ENCODE results near the gene GARNL3. TPM values are rescaled to one million over a fixed set of nuclear protein-coding genes. Genes with fewer than 3 reads are reported as not detected.

GARNL3 gene
- total RNA-seq, 4 donors from 2014 or later: 4.7 to 29.3 (median 11.3) TPM

DNA sequence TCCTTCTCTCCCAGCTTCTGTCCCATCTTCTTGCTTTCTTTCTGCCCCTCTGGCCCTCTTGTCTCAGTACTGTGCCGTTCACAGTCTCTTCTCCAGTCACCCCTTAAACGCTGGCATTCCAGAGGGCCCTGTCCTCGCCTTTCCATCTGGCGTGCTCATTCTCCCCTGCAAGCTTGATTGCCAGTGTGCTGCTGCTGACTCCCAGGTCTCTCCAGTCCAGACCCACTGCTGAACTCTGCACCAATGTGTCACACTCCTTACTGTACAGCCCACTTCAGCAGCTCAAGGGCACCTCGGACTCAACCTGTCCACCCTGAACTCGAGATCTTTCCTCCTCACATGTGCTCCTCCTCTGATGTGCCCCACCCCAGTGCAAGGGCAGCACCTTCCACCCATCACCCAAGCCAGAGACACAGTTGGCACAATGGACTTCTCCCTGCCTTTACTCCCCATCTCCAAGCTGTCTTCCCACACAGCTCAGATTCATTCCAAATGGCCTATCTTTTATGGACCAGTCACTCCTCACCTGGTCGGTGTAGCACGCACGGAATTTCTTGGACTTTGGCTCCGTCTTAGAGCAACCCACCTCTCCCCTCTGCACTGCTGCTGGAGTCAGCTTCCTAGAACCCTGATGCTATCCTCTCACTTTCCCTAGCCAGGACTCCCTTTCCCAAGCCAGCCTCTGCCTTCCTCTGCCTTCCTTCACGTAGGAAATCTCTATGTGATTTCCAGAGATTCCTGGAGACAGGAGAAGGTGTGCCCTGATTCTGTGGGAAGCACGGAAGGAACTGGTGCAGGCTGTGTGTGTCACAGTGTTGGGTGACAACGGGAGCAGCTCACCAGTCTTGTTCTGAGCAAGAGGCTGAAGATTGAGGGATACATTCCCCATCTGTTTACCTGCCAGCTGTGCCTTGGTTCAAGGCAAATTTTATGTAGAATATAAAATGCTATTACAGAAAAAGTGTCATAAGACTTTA is 106.4 kb downstream of the GARNL3 start:
- no peak for ATAC-seq
- TF ChIP-seq POLR2AphosphoS5 (IDR thresholded peaks at IDR 0.05) (no peak), EP300 (IDR thresholded peaks at IDR 0.05) (no peak), POLR2A (IDR thresholded peaks at IDR 0.05) (no peak)
- TF ChIP-seq, protein P1, sequence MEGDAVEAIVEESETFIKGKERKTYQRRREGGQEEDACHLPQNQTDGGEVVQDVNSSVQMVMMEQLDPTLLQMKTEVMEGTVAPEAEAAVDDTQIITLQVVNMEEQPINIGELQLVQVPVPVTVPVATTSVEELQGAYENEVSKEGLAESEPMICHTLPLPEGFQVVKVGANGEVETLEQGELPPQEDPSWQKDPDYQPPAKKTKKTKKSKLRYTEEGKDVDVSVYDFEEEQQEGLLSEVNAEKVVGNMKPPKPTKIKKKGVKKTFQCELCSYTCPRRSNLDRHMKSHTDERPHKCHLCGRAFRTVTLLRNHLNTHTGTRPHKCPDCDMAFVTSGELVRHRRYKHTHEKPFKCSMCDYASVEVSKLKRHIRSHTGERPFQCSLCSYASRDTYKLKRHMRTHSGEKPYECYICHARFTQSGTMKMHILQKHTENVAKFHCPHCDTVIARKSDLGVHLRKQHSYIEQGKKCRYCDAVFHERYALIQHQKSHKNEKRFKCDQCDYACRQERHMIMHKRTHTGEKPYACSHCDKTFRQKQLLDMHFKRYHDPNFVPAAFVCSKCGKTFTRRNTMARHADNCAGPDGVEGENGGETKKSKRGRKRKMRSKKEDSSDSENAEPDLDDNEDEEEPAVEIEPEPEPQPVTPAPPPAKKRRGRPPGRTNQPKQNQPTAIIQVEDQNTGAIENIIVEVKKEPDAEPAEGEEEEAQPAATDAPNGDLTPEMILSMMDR (IDR thresholded peaks at IDR 0.05): no peak
- H3K4me3 ChIP-seq: no peak overlapping the region
- H3K36me3 ChIP-seq: peaks cover 0 to 29% of the 10 kb centered on the region in 2 donors
- no peak overlapping the region for H3K27ac ChIP-seq
- H3K9me3 ChIP-seq: no peaks in the 10 kb centered on the region
- no peaks in the 10 kb centered on the region for H3K4me1 ChIP-seq
- H3K27me3 ChIP-seq: no peaks in the 10 kb centered on the region
- 68 to 82% methylated on average over 5 to 13 of the region's 13 CpGs for WGBS, 2 donors (ENCODE audit: low coverage in 1 of 2)

DNA sequence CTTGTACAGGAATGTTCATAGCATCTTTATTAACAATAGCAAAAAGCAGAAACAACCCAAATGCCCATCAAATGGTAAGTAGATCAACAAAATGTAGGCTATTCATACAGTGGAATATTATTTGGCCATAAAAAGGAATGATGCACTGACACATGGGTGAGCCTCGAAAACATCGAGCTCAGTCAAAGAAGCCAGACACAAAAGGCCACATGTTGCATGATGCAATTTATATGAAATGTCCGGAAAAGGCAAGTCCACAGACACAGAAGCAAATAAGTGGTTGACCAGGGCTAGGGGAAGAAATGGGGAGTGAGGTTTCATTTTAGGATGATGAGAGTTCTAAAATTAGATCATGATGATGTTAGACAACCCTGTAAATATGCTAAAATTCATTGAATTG is 115.9 kb downstream of the GARNL3 start:
- 90 to 92% methylated on average over 3 of the region's 3 CpGs for WGBS, 2 donors (ENCODE audit: low coverage in 1 of 2)
- no peak for ATAC-seq

DNA sequence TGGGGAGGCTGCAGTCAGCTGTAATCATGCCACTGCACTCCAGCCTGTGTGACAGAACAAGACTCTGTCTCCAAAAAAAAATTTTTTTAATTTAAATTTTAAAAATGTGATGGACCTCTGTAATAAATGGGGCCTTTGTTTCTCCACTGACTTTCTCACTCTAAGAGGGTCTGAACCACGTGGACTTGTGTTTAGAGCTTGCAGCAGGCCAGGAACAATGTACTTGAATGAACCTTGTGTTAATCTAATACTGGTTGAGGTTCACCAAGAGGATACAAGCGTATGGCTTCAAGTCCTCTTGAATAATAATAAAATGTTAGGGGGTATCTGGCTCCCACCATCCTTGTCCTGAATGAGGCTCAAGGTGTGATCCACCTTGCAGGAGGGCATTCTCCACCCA is 118.0 kb downstream of the GARNL3 start:
- WGBS, 2 donors (ENCODE audit: low coverage in 1 of 2): 60 to 74% methylated on average over 1 to 2 of the region's 2 CpGs
- no peak for ATAC-seq
- Histone ChIP-seq H3K4me3 (no peak overlapping the region), H3K27ac (no peak overlapping the region), H3K9me3 (peaks cover 0 to 6% (median 0%) of the 10 kb centered on the region in 3 donors), H3K4me1 (no peaks in the 10 kb centered on the region), H3K27me3 (no peaks in the 10 kb centered on the region), H3K36me3 (peaks cover 0 to 7% of the 10 kb centered on the region in 2 donors)
- no peak for TF ChIP-seq POLR2AphosphoS5 (IDR thresholded peaks at IDR 0.05)
- TF ChIP-seq, protein P1 (IDR thresholded peaks at IDR 0.05): no peak
- no peak for TF ChIP-seq POLR2A (IDR thresholded peaks at IDR 0.05)
- no peak for TF ChIP-seq EP300 (IDR thresholded peaks at IDR 0.05)

More for the DNA sequence above, 115.9 kb downstream of the GARNL3 start:
- Histone ChIP-seq H3K27me3 (no peaks in the 10 kb centered on the region), H3K4me1 (no peaks in the 10 kb centered on the region), H3K36me3 (no peaks in the 10 kb centered on the region), H3K27ac (no peak overlapping the region), H3K9me3 (peaks cover 0 to 6% (median 0%) of the 10 kb centered on the region in 3 donors), H3K4me3 (no peak overlapping the region)
- no peak for TF ChIP-seq EP300 (IDR thresholded peaks at IDR 0.05)
- no peak for TF ChIP-seq POLR2A (IDR thresholded peaks at IDR 0.05)
- TF ChIP-seq, protein P1 (IDR thresholded peaks at IDR 0.05): no peak
- no peak for TF ChIP-seq POLR2AphosphoS5 (IDR thresholded peaks at IDR 0.05)

DNA sequence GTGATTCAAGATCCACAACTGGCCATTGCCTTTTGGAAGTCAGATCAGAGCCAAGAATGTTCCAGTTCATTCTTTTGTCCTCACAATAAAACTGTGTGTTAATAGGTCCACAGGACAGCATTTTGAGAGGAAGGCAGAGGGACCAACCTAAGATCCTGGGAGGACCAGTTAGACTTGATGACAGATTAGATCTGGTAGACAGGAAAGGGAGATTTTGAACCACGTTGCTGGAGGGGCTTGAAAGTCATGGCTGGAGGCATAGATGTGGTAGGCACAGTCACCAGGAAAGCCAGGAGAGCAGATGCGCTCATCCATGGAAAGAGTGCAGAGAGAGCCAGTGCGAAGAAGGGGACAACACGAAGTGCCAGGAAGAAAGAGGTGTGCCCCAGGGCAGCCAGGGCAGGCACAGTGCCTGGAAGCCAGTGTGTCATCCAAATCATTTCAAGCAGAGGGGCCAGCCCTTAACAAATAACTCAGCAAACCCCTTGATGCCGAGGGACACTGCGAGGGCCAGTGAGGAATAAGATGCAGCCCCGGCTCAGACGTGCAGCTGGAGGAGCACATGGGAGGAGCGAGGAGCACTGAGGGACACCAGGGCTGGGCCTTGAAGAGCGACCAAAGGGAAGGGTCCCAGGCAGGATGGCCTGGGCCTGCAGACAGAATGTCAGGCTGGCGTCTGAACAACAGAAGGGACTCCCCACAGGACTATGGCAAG is 119.6 kb downstream of the GARNL3 start:
- H3K4me3 ChIP-seq: no peak overlapping the region
- no peaks in the 10 kb centered on the region for H3K4me1 ChIP-seq
- TF ChIP-seq, protein P1 (IDR thresholded peaks at IDR 0.05): no peak
- TF ChIP-seq POLR2AphosphoS5 (IDR thresholded peaks at IDR 0.05) (no peak), POLR2A (IDR thresholded peaks at IDR 0.05) (no peak), EP300 (IDR thresholded peaks at IDR 0.05) (no peak)
- 80 to 90% methylated on average over 8 to 11 of the region's 11 CpGs for whole genome bisulfite sequencing, 2 donors (ENCODE audit: low coverage in 1 of 2)
- H3K9me3 ChIP-seq: peaks cover 0 to under 1% (median 0%) of the 10 kb centered on the region in 3 donors
- H3K36me3 ChIP-seq: peaks cover 0 to 13% of the 10 kb centered on the region in 2 donors
- H3K27ac ChIP-seq: no peak overlapping the region
- no peak for ATAC-seq
- H3K27me3 ChIP-seq: no peaks in the 10 kb centered on the region

Measured in gastroesophageal sphincter (tissue), 4 donors.